Measurements from ENCODE around the gene DNM3. TPM values are rescaled to one million over a fixed set of nuclear protein-coding genes. Genes with fewer than 3 reads are reported as not detected.

DNM3 gene
- total RNA-seq, 1 donor from 2014 or later, result 1.1 TPM

GRCh38 chr1:172308577-172308976, 467.3 kb downstream of the DNM3 start:
- no peak for DNase-seq (ENCODE audit: low spot score)
- Histone ChIP-seq H3K9me3 (ENCODE audit: low read depth) (no peaks in the 10 kb centered on the region), H3K27ac (no peak overlapping the region), H3K27me3 (no peaks in the 10 kb centered on the region), H3K79me2 (ENCODE audit: low read depth) (no peaks in the 10 kb centered on the region), H4K20me1 (ENCODE audit: low read depth) (no peaks in the 10 kb centered on the region), H3F3A (ENCODE audit: low read depth) (no peaks in the 10 kb centered on the region), H3K4me2 (no peak overlapping the region), H3K4me1 (no peaks in the 10 kb centered on the region), H3K9ac (no peak overlapping the region), H3K36me3 (no peaks in the 10 kb centered on the region), H2AFZ (replicated peaks) (no peak overlapping the region), H3K4me3 (no peak overlapping the region)
- TF ChIP-seq EZH2phosphoT487 (IDR thresholded peaks at IDR 0.05) (no peak), CTCF (IDR thresholded peaks at IDR 0.05) (no peak), EZH2 (IDR thresholded peaks at IDR 0.05) (no peak)
- no peak overlapping the region for H3K4me3 Mint-ChIP-seq
- H3K36me3 Mint-ChIP-seq, result no peaks in the 10 kb centered on the region
- peaks cover 3% of the 10 kb centered on the region for H3K27me3 Mint-ChIP-seq (ENCODE audit: insufficient read depth, low read depth)
- H3K4me1 Mint-ChIP-seq, result no peaks in the 10 kb centered on the region
- H3K9me3 Mint-ChIP-seq, result peaks cover 10% of the 10 kb centered on the region
- no peak overlapping the region for H3K27ac Mint-ChIP-seq

- Histone ChIP-seq H3K79me2 (ENCODE audit: low read depth) (no peaks in the 10 kb centered on the region), H4K20me1 (ENCODE audit: low read depth) (no peaks in the 10 kb centered on the region), H3K9me3 (ENCODE audit: low read depth) (no peaks in the 10 kb centered on the region), H3K36me3 (no peaks in the 10 kb centered on the region), H3K9ac (no peak overlapping the region), H3K27me3 (no peaks in the 10 kb centered on the region), H3K4me3 (no peak overlapping the region), H3K4me1 (no peaks in the 10 kb centered on the region), H3F3A (ENCODE audit: low read depth) (no peaks in the 10 kb centered on the region), H3K27ac (no peak overlapping the region), H3K4me2 (no peak overlapping the region), H2AFZ (replicated peaks) (no peak overlapping the region)
- peaks cover 3% of the 10 kb centered on the region for H3K27me3 Mint-ChIP-seq (ENCODE audit: insufficient read depth, low read depth)
- H3K4me3 Mint-ChIP-seq, result no peak overlapping the region
- H3K27ac Mint-ChIP-seq, result no peak overlapping the region
- H3K9me3 Mint-ChIP-seq, result no peaks in the 10 kb centered on the region
- peaks cover 3% of the 10 kb centered on the region for H3K4me1 Mint-ChIP-seq
- TF ChIP-seq CTCF (IDR thresholded peaks at IDR 0.05) (no peak), EZH2 (IDR thresholded peaks at IDR 0.05) (no peak), EZH2phosphoT487 (IDR thresholded peaks at IDR 0.05) (no peak)
- no peaks in the 10 kb centered on the region for H3K36me3 Mint-ChIP-seq
- DNase-seq (ENCODE audit: low spot score), result no peak
These were observed 479.4 kb downstream of the DNM3 start for GRCh38 chr1:172320733-172321132.

- no peak overlapping the region for H3K27ac ChIP-seq
- no peaks in the 10 kb centered on the region for H4K20me1 ChIP-seq (ENCODE audit: low read depth)
- Mint-ChIP-seq H3K9me3 (no peaks in the 10 kb centered on the region), H3K4me1 (peaks cover 8% of the 10 kb centered on the region), H3K27me3 (ENCODE audit: insufficient read depth, low read depth) (peaks cover 3% of the 10 kb centered on the region), H3K4me3 (no peak overlapping the region), H3K27ac (no peak overlapping the region), H3K36me3 (no peaks in the 10 kb centered on the region)
- H3K36me3 ChIP-seq, result no peaks in the 10 kb centered on the region
- H2AFZ ChIP-seq (replicated peaks), result no peak overlapping the region
- DNase-seq (ENCODE audit: low spot score), result no peak
- TF ChIP-seq EZH2 (IDR thresholded peaks at IDR 0.05) (no peak), EZH2phosphoT487 (IDR thresholded peaks at IDR 0.05) (no peak), CTCF (IDR thresholded peaks at IDR 0.05) (no peak)
- no peaks in the 10 kb centered on the region for H3K27me3 ChIP-seq
- H3K9ac ChIP-seq, result no peak overlapping the region
- no peak overlapping the region for H3K4me2 ChIP-seq
- no peak overlapping the region for H3K4me3 ChIP-seq
- H3K4me1 ChIP-seq, result no peaks in the 10 kb centered on the region
- H3K79me2 ChIP-seq (ENCODE audit: low read depth), result no peaks in the 10 kb centered on the region
- no peaks in the 10 kb centered on the region for H3F3A ChIP-seq (ENCODE audit: low read depth)
- H3K9me3 ChIP-seq (ENCODE audit: low read depth), result no peaks in the 10 kb centered on the region
These were observed 480.2 kb downstream of the DNM3 start for GRCh38 chr1:172321451-172321850.

Data from neural progenitor cell (in vitro differentiated cells).